Measurements from ENCODE around the gene ALDOA.
"Not testable (repeated sequence)": the region's sequence is repeated elsewhere in the genome, so short reads cannot be mapped to it uniquely, and the experiment has no call there.

Gene ALDOA

GRCh38 chr16:30091474-30092372, 26.2 kb downstream of the ALDOA start, which contains the start of gene TBX6:
TSS of gene TBX6 (minus strand) at chr16:30091924. CDS start at chr16:30091193, 731 bp downstream.
- DNase-seq (ENCODE audit: low read depth in 2 of 2), result peak; percentile 82 to 86

DNA sequence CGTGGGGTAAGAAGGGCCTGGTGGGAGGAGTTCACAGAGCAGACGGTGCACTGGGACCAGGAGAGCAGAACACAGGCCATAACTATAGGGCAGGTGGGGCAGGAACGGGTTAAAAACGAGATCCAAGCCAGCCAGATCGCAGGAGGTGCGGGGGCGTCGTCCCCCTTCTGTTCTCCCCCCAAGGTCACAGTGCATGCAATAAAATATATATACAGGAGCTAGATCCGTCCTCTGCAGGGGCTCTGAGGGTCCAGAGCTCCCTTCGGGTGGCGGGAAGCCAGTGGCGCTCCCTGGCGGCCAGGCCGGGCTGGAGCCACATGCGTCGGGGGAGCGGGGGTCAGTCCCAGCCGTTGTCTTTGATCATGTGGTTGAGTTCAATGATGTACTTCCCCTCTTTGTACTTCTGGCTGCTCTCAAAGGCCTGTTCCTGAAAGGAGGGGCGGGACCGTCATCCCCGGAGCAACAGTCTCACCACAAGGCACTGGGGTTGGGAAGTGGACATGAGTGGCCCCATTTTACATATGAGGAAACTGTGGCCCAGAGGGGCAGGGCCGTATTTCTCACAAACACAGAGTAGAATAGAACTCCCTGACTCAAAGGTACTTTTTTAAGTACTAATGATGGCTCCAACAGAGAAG, 26.9 kb downstream of the ALDOA start:
- DNase-seq (ENCODE audit: low read depth in 2 of 2), result no peak

- no peak for DNase-seq (ENCODE audit: low read depth in 2 of 2)
Measured at GRCh38 chr16:30094541-30095165, 29.1 kb downstream of the ALDOA start.

DNA sequence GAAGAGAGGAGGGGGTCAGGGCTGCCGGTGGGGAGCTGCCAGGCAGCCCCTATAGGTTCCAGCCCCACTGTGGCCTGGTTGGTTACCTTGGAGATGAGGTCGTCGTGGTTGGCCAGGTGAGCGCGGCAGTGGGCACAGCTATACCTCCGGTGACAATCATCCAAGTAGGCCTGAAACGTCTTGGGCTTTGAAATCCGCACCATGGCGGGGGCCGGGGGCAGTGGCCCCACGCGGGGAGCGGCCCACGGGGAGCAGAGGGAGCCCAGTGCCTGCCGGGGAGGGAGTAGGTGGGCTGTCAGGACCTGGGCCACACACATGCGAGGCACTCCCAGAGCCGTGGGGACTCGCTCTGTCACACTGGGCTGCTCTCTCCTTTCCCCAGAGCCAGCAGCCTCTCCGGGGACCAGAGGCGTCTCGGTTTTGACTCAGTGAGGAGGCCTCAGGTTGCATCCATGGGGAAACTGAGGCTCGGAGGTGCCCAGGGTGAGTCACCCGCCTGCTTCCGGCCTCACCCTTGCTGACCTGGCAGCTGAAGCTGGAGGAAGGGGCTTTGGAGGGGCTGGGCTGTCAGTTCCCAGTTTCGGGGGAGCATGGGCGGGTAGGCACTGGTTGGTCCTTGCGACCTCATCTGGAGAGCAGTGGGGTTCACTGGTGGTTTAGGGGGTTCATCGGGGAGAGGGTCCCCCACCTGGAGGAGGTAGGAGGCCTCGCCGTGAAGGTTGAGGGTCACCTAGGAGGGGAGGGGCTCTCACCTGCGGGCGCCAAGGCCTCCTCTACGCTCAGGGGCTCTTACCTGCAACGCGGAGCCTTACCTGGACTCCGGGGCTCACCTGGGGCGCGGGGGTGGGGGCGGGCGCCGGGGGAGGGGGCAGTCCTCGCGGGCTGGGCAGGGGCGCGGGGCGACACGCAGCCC, 29.9 kb downstream of the ALDOA start:
- no peak for DNase-seq (ENCODE audit: low read depth in 2 of 2)

DNA sequence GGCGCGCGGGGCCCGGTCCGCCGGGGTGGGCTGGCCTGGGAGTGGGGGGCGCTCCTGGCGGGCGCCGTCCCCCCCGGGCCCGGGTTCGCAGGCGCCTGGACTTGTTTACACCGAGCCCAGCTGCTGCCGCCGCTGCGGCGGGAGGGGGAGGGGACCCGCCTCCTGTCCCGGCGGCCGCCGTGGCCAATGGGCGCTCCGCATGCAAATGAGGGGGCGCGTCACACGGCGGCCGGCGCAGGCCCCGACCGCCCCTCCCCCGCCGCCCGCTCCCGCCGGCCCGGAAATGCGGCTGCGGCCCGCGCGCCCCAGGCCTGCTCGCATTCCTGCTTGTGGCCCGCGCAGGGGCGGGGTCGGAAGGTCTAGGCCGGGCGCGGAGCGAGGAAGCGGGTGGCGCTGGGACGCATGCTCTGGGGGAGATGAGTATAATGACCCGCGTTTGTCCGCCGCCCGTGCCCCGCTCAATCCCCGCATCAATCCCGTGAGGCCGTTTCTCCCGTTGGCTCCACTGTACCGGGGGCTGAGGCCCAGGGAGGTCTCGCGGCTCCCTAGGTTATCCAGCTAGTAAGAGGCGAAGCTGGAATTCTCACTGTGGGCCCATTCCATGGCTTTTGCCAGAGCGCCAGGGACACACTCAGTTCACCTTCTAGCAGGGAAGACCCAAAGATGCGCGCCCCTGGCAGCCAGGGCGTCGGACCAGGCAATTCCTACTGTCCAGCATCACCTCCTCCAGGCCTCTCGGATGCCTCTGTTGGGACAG, 30.7 kb downstream of the ALDOA start, which contains the start of gene YPEL3:
TSS of gene YPEL3 (minus strand) at position 109 of the 757 bp plus-strand sequence. CDS start 731 bp downstream, outside the sequence.
- DNase-seq (ENCODE audit: low read depth in 2 of 2), result peak; percentile 73 to 76

GRCh38 chr16:30096862-30097563, 31.5 kb downstream of the ALDOA start:
- DNase-seq (ENCODE audit: low read depth in 2 of 2), result no peak

- no peak for DNase-seq (ENCODE audit: low read depth in 2 of 2)
Measured at GRCh38 chr16:30104090-30104489, 38.5 kb downstream of the ALDOA start.

DNA sequence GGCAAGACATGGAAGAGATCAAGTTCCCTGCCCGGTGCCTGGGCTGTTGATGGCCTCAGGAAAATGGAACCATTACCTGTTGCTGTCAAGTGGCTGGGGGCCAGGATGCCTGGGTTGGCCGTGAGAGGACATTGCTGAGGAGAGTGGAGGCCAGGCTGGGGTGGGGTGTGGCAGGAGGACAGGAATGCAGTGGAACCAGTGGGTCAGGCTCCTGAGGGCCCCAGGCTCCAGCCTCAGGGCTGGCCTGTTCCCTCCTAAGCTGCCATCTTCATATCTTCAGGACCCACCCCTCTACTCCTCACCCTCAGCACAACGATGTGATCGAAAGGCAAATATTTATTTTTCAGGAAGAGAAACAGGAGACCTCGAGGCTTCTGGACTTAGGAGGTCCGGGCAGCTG, 38.9 kb downstream of the ALDOA start:
- no peak for DNase-seq (ENCODE audit: low read depth in 2 of 2)

DNA sequence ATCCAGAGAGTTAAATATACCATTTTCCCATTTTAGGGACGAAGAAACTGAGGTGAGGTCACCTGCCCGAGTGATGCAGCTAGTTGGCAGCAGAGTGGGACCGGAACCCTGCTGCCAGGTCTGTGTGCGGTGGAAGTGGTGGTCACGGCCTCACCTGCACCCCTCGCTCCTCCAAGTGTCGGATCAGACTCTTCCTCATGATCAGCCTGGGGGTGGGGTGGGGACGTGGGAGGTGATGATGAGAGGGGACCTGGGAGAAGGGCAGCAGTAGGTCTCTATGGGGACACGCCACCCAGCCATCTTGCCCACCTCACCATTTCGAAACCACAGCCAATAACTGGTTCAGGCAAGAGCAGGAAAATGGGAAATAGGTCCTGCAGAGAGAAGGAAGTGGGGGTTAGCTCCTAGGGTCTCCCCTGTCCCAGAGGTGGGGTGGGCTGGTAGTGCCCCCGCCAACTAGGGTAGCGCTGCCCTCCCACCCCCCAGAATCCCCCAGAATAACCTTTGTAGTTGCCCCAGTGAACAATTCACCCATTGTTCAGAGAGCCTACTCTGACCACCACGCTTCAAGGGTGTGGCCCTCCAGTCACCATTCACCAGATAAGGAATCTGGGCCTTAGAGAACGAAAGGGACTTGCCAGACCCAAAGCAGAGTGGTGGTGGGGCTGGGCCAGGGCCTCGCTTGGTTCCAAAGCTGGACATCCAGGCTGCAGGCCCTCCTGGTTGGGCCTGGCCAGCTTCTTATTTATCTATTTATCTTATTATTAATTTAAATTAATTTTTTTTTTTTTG, 42.7 kb downstream of the ALDOA start:
- DNase-seq (ENCODE audit: low read depth in 2 of 2), result no peak

GRCh38 chr16:30110661-30111060, 45.1 kb downstream of the ALDOA start:
- DNase-seq (ENCODE audit: low read depth in 2 of 2), result no peak

- no peak for DNase-seq (ENCODE audit: low read depth in 2 of 2)
Measured at GRCh38 chr16:30112197-30113030, 46.9 kb downstream of the ALDOA start.

- no peak for DNase-seq (ENCODE audit: low read depth in 2 of 2)
Measured at GRCh38 chr16:30113031-30113710, 47.6 kb downstream of the ALDOA start, which contains the start of gene GDPD3. TSS of gene GDPD3 (minus strand) at chr16:30113537. CDS start at chr16:30113478, 59 bp downstream.

DNA sequence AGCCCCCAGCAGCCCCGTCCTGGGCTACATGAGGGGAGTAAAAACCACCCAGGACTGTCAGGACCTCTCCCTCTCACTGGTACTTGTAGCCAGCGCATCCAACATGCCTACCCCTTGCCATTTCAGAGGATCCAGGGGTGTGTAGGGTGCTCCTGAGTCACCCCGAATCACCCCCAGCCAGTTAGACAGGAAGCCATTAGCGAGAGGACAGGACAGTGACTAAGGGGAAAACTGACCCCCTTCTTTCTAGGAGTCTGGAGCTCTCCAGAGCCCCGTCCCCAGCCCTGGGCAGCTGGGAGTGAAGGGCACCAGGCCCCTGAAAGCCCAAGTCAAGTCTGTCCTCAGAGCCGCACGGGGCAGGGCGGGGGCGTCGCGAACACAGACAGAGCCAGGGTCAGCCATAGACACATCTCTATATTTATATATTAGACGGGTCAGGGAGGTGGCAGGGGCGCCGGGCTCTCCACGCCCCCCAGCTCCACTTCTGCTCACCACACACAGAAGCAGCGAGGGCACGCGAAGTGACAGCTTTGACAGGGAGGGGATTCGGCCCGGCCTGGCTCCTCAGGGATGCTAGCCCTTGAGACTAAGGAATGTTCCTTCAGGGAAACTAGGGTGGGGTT, 48.3 kb downstream of the ALDOA start:
- DNase-seq (ENCODE audit: low read depth in 2 of 2), result no peak

GRCh38 chr16:30114411-30114810, 48.9 kb downstream of the ALDOA start:
- DNase-seq (ENCODE audit: low read depth in 2 of 2), result no peak

GRCh38 chr16:30114833-30115232, 49.3 kb downstream of the ALDOA start:
- not testable (repeated sequence) for DNase-seq (ENCODE audit: low read depth in 2 of 2)

- DNase-seq (ENCODE audit: low read depth in 2 of 2), result no peak
Measured at GRCh38 chr16:30115238-30115637, 49.7 kb downstream of the ALDOA start.

Data from activated CD8-positive, alpha-beta memory T cell treated with anti-CD3 and anti-CD28 coated beads for 4 hours (primary cell).